SK-N-SH (cell line): ENCODE data around the gene EIF2S2. TPM values are rescaled to one million over a fixed set of nuclear protein-coding genes. Genes with fewer than 3 reads are reported as not detected.
A peak's percentile ranks its signal among the peaks of the same experiment; 100 is the strongest.

Experiments used
- CTCF ChIA-PET: fragments of 300-600, 350-600 bp; formaldehyde crosslinking; extraction: SDS; loops from one replicate; lab custom pipeline; 2021; lab: Yijun Ruan, JAX
- POLR2A ChIA-PET: fragments of 350-600 bp; sonication (Branson Sonifier 250); formaldehyde crosslinking; extraction: SDS; loops from one replicate; lab custom pipeline; 2020; ENCODE audit warnings: antibody characterized with exemption, inconsistent platforms; lab: Yijun Ruan, JAX
- DNase-seq: peaks from one replicate; pipeline ENCODE4 v3.0.0; 2012
- H2AFZ ChIP-seq: fragments of 200-600 bp; sonication (generic); 2 replicates; pipeline ENCODE4 v1.8.1; 2016; ENCODE audit warnings: antibody characterized with exemption, mild to moderate bottlenecking, low read depth
- H3F3A ChIP-seq: fragments of 200-600 bp; sonication (generic); replicated peaks from 2 replicates; pipeline ENCODE3; 2016; ENCODE audit warnings: antibody characterized with exemption, mild to moderate bottlenecking; ENCODE audit not compliant: insufficient read depth
- H3K27ac ChIP-seq, 2 experiments: fragments of 200-500 bp in 1 of 2; fragments of 200-600 bp in 1 of 2; sonication (Bioruptor generic) in 1 of 2; sonication (generic), shearing (Covaris generic) in 1 of 2; 2 replicates each; pipeline versions ENCODE4 v1.5.1 to v1.6.1; 2014 to 2016; ENCODE audit warnings: low read depth in 2 of 2, inconsistent platforms in 1 of 2, low read length in 1 of 2, mild to moderate bottlenecking in 1 of 2, mixed read lengths in 1 of 2
- H3K27me3 ChIP-seq: fragments of 200-600 bp; sonication (generic), shearing (Covaris generic); 2 replicates; pipeline ENCODE4 v1.6.1; 2016; ENCODE audit warnings: mixed run types; ENCODE audit not compliant: insufficient read depth
- H3K36me3 ChIP-seq, 2 experiments: fragments of 200-500 bp in 1 of 2; fragments of 200-600 bp in 1 of 2; sonication (Bioruptor generic) in 1 of 2; sonication (generic) in 1 of 2; replicated peaks in 1 of 2; 2 replicates each; pipeline versions ENCODE3 to v1.5.1; 2014 to 2016; ENCODE audit warnings: low read length in 1 of 2, mild to moderate bottlenecking in 1 of 2; ENCODE audit not compliant: insufficient read depth in 2 of 2, control insufficient read depth in 1 of 2
- H3K4me1 ChIP-seq, 2 experiments: fragments of 200-500 bp in 1 of 2; fragments of 200-600 bp in 1 of 2; sonication (Bioruptor generic) in 1 of 2; sonication (generic), shearing (Covaris generic) in 1 of 2; 2 replicates each; pipeline versions ENCODE4 v1.5.1 to v1.6.1; 2014 to 2016; ENCODE audit warnings: low read depth in 1 of 2, low read length in 1 of 2, mixed run types in 1 of 2; ENCODE audit not compliant: insufficient read depth in 2 of 2, control insufficient read depth in 1 of 2
- H3K4me2 ChIP-seq: fragments of 200-600 bp; sonication (generic), shearing (Covaris generic); 2 replicates; pipeline ENCODE4 v1.6.1; 2017; ENCODE audit warnings: mixed run types
- H3K4me3 ChIP-seq, 2 experiments: fragments of 200-500 bp in 1 of 2; fragments of 200-600 bp in 1 of 2; sonication (Bioruptor generic) in 1 of 2; sonication (generic), shearing (Covaris generic) in 1 of 2; 2 replicates each; pipeline versions ENCODE4 v1.5.1 to v1.8.1; 2014 to 2016; ENCODE audit warnings: low read depth in 2 of 2, inconsistent platforms in 1 of 2, low read length in 1 of 2, mild to moderate bottlenecking in 1 of 2, mixed read lengths in 1 of 2, moderate library complexity in 1 of 2
- H3K79me2 ChIP-seq: fragments of 200-600 bp; sonication (generic); 2 replicates; pipeline ENCODE4 v1.8.1; 2017; ENCODE audit warnings: mild to moderate bottlenecking; ENCODE audit not compliant: insufficient read depth
- H3K9ac ChIP-seq: fragments of 200-600 bp; sonication (generic); 2 replicates; pipeline ENCODE4 v1.6.1; 2017; ENCODE audit warnings: mixed run types
- H3K9me2 ChIP-seq: fragments of 200-600 bp; sonication (generic); 2 replicates; pipeline ENCODE4 v1.6.1; 2017; ENCODE audit warnings: mixed run types
- H3K9me3 ChIP-seq: fragments of 200-600 bp; sonication (generic); 2 replicates; pipeline ENCODE4 v1.6.1; 2017; ENCODE audit warnings: mixed run types, mild to moderate bottlenecking, moderate library complexity
- H4K20me1 ChIP-seq: fragments of 200-600 bp; sonication (generic); 2 replicates; pipeline ENCODE4 v1.6.1; 2017; ENCODE audit warnings: mild to moderate bottlenecking, mixed run types; ENCODE audit not compliant: insufficient read depth
- CHD2 ChIP-seq: fragments of 150-350 bp; IDR thresholded peaks from 2 replicates; pipeline ENCODE4 v1.6.1; 2018; ENCODE audit warnings: low read length; ENCODE audit not compliant: partially characterized antibody
- ELF1 ChIP-seq: IDR thresholded peaks from 2 replicates; pipeline ENCODE4 v1.4.0; 2012
- EP300 ChIP-seq, 2 experiments: IDR thresholded peaks; 2 replicates each; pipeline versions ENCODE4 v1.4.0 to v1.6.1; 2012; ENCODE audit warnings: borderline replicate concordance in 1 of 2, low read depth in 1 of 2, low read length in 1 of 2
- EZH2phosphoT487 ChIP-seq: fragments of 200-600 bp; sonication (generic); IDR thresholded peaks from 2 replicates; pipeline ENCODE4 v1.6.1; 2017; ENCODE audit warnings: low read depth, mixed run types, mild to moderate bottlenecking, antibody characterized with exemption, moderate library complexity, borderline replicate concordance
- FOXJ3 ChIP-seq: sonication (generic); formaldehyde crosslinking; IDR thresholded peaks from 2 replicates; pipeline ENCODE4 v1.5.1; 2020; ENCODE audit warnings: mild to moderate bottlenecking, missing genetic modification reagents
- MEF2A ChIP-seq: IDR thresholded peaks from 2 replicates; pipeline ENCODE4 v1.4.0; 2012; ENCODE audit warnings: low read depth, borderline replicate concordance
- MXI1 ChIP-seq: IDR thresholded peaks from 2 replicates; pipeline ENCODE4 v1.6.1; 2012; ENCODE audit warnings: mild to moderate bottlenecking, low read depth, low read length, improper control_type of control experiment
- NFIC ChIP-seq: IDR thresholded peaks from 2 replicates; pipeline ENCODE4 v1.4.0; 2012; ENCODE audit warnings: borderline replicate concordance
- RAD21 ChIP-seq: IDR thresholded peaks from 2 replicates; pipeline ENCODE4 v1.6.1; 2012; ENCODE audit warnings: mild to moderate bottlenecking, low read length
- RCOR1 ChIP-seq: fragments of 150-350 bp; IDR thresholded peaks from 2 replicates; pipeline ENCODE4 v1.6.1; 2017; ENCODE audit warnings: antibody characterized with exemption, low read length
- REST ChIP-seq: IDR thresholded peaks from 2 replicates; pipeline ENCODE4 v1.6.1; 2012; ENCODE audit warnings: mild to moderate bottlenecking, low read depth, low read length, moderate library complexity
- RXRA ChIP-seq: IDR thresholded peaks from 2 replicates; pipeline ENCODE4 v1.4.0; 2012; ENCODE audit warnings: low read depth, mild to moderate bottlenecking, borderline replicate concordance
- TCF12 ChIP-seq: IDR thresholded peaks from 2 replicates; pipeline ENCODE4 v1.4.0; 2012
- USF2 ChIP-seq: fragments of 150-350 bp; IDR thresholded peaks from 2 replicates; pipeline ENCODE4 v1.6.1; 2017; ENCODE audit warnings: antibody characterized with exemption, low read length, low read depth, borderline replicate concordance
- ZBTB33 ChIP-seq: IDR thresholded peaks from 2 replicates; pipeline ENCODE4 v1.4.0; 2012; ENCODE audit warnings: low read depth, borderline replicate concordance
- WGBS: methylation state at CpG from one replicate; pipeline ENCODE4 v1.1.6; 2017; ENCODE audit warnings: low lambda C conversion rate; 5-methylcytosine and 5-hydroxymethylcytosine counted together
- polyA plus RNA-seq, 3 experiments: library from polyadenylated mRNA; depleted of rRNA; stranded (reverse); fragments of >200 nt; gene quantifications; 2 replicates each; pipeline ENCODE4 v1.2.3, GENCODE V29; 2012

The EIF2S2 gene
- polyA plus RNA-seq, 1 of the 3 experiments (the other 2 are of a cell fraction), result 50.7 TPM

GRCh38 chr20:34045294-34045693 is 66.7 kb downstream of the EIF2S2 start:
- Histone ChIP-seq H4K20me1 (peaks cover 94% of the 10 kb centered on the region), H3K4me1 (peaks cover 0 to 37% of the 10 kb centered on the region in 2 experiments; a peak in 1 of 4 replicates), H3K36me3 (peaks cover 0 to 2% of the 10 kb centered on the region in 2 experiments), H2AFZ (no peak overlapping the region), H3K27me3 (no peaks in the 10 kb centered on the region), H3F3A (no peaks in the 10 kb centered on the region), H3K9me3 (no peaks in the 10 kb centered on the region), H3K4me3 (no peak overlapping the region), H3K9ac (no peak overlapping the region), H3K4me2 (no peak overlapping the region), H3K9me2 (no peaks in the 10 kb centered on the region), H3K79me2 (peaks cover 95% of the 10 kb centered on the region), H3K27ac (peak overlapping the region in 1 of 2 experiments; percentile 59; a peak in 2 of 4 replicates)
- WGBS, result 19% methylated on average over 2 of the region's 2 CpGs
- POLR2A ChIA-PET, result no interaction called here
- TF ChIP-seq EP300 (IDR thresholded peaks at IDR 0.05; ENCODE audit: borderline replicate concordance in 1 of 2, low read depth in 1 of 2, low read length in 1 of 2) (peak in 1 of 2 experiments; percentile 28; a peak in 1 of 4 replicates), RCOR1 (0 out of 2 replicates have a peak, but pooled peaks have one; percentile 11), ELF1 (no peak), NFIC (peak; percentile 45)
- peak; percentile 54 for DNase-seq
- CTCF ChIA-PET, result interaction anchor here (1.2 to 2.0 kb wide), 2 partner anchors 15 to 23 kb away, joined by 3 to 4 read pairs; no protein-coding TSS in a partner anchor

- H3K36me3 ChIP-seq, result peaks cover 0 to 2% of the 10 kb centered on the region in 2 experiments
- H3K9me3 ChIP-seq, result no peaks in the 10 kb centered on the region
- TF ChIP-seq FOXJ3 (CRISPR knock-in tag) (no peak), RAD21 (no peak), USF2 (no peak)
- peaks cover 96% of the 10 kb centered on the region for H3K79me2 ChIP-seq
- H3K4me3 ChIP-seq, result no peak overlapping the region
- H3K9ac ChIP-seq, result no peak overlapping the region
- no peaks in the 10 kb centered on the region for H3F3A ChIP-seq
- no peak overlapping the region for H3K4me2 ChIP-seq
- peak overlapping the region in 1 of 2 experiments; percentile 69; a peak in 2 of 4 replicates for H3K27ac ChIP-seq
- no peak overlapping the region for H2AFZ ChIP-seq
- H3K4me1 ChIP-seq, result peaks cover 0 to 34% of the 10 kb centered on the region in 2 experiments; a peak in 1 of 4 replicates
- CTCF ChIA-PET, result interaction anchor here (1.4 to 2.1 kb wide), 6 partner anchors 20 to 216 kb away, joined by 4 to 8 read pairs (median 6); no protein-coding TSS in a partner anchor
- no peak for DNase-seq
- H4K20me1 ChIP-seq, result peaks cover 97% of the 10 kb centered on the region
- no peaks in the 10 kb centered on the region for H3K27me3 ChIP-seq
- H3K9me2 ChIP-seq, result no peaks in the 10 kb centered on the region
- POLR2A ChIA-PET, result no interaction called here
Observed at GRCh38 chr20:34043025-34043424, 69.0 kb downstream of the EIF2S2 start.

GRCh38 chr20:34042262-34042661 is 69.8 kb downstream of the EIF2S2 start:
- H3K4me1 ChIP-seq, result peaks cover 0 to 35% of the 10 kb centered on the region in 2 experiments; a peak in 1 of 4 replicates
- no peak overlapping the region for H2AFZ ChIP-seq
- no peak overlapping the region for H3K4me3 ChIP-seq
- H4K20me1 ChIP-seq, result peaks cover 97% of the 10 kb centered on the region
- H3K79me2 ChIP-seq, result peaks cover 96% of the 10 kb centered on the region
- H3K9me2 ChIP-seq, result no peaks in the 10 kb centered on the region
- ChIA-PET POLR2A (no interaction called here), CTCF (interaction anchor here (0.6 to 2.1 kb wide), 9 partner anchors 13 to 349 kb away, joined by 3 to 8 read pairs (median 4); no protein-coding TSS in a partner anchor)
- no peaks in the 10 kb centered on the region for H3F3A ChIP-seq
- no peak for DNase-seq
- H3K36me3 ChIP-seq, result peaks cover 0 to 2% of the 10 kb centered on the region in 2 experiments
- H3K27me3 ChIP-seq, result no peaks in the 10 kb centered on the region
- no peak overlapping the region for H3K9ac ChIP-seq
- 91% methylated on average over 4 of the region's 4 CpGs for WGBS
- no peak overlapping the region for H3K4me2 ChIP-seq
- no peaks in the 10 kb centered on the region for H3K9me3 ChIP-seq
- H3K27ac ChIP-seq, result peak overlapping the region in 1 of 2 experiments; percentile 69; a peak in 2 of 4 replicates
- no peak for TF ChIP-seq CHD2
- no peak for TF ChIP-seq ELF1
- no peak for TF ChIP-seq MEF2A
- no peak for TF ChIP-seq EZH2phosphoT487
- TF ChIP-seq RXRA, result no peak
- no peak for TF ChIP-seq TCF12
- TF ChIP-seq REST, result no peak
- no peak for TF ChIP-seq MXI1
- TF ChIP-seq ZBTB33, result no peak
